CD14-positive monocyte (primary cell): Measurements from ENCODE around the gene CBLC. TPM values are rescaled to one million over a fixed set of nuclear protein-coding genes. Genes with fewer than 3 reads are reported as not detected.

ENCODE experiments used
- DNase-seq, 3 donors: peaks; one replicate each; pipeline ENCODE4 v3.0.0-alpha.2; 2011 to 2022
- H2AFZ ChIP-seq: 2 replicates; pipeline ENCODE4 v1.6.0; 2012; ENCODE audit warnings: mild to moderate bottlenecking, low read depth, low read length, inconsistent platforms; ENCODE audit not compliant: insufficient read depth, poor library complexity, severe bottlenecking
- H3K27ac ChIP-seq, 2 donors: 1 replicate in 1 of 2; 2 replicates in 1 of 2; pipeline ENCODE4 v1.5.1; 2012 to 2013; ENCODE audit warnings: low read length in 2 of 2, control low read depth in 1 of 2, inconsistent platforms in 1 of 2, low read depth in 1 of 2, mild to moderate bottlenecking in 1 of 2
- H3K27me3 ChIP-seq, 2 donors: one replicate each; pipeline versions ENCODE4 v1.6.0 to v1.6.1; 2011 to 2013; ENCODE audit warnings: low read length in 2 of 2; ENCODE audit not compliant: control insufficient read depth in 2 of 2, insufficient read depth in 2 of 2
- H3K36me3 ChIP-seq, 2 donors: replicated peaks in 1 of 2; 1 replicate in 1 of 2; 2 replicates in 1 of 2; pipeline versions ENCODE4 v1.5.1 to v1.6.1; 2012 to 2013; ENCODE audit warnings: low read length in 2 of 2, control low read depth in 1 of 2, inconsistent platforms in 1 of 2, mild to moderate bottlenecking in 1 of 2; ENCODE audit not compliant: insufficient read depth in 2 of 2, control insufficient read depth in 1 of 2
- H3K4me1 ChIP-seq, 2 donors: 1 replicate in 1 of 2; 2 replicates in 1 of 2; pipeline versions ENCODE4 v1.5.1 to v1.6.1; 2012 to 2013; ENCODE audit warnings: low read length in 2 of 2, control low read depth in 1 of 2, inconsistent platforms in 1 of 2, mild to moderate bottlenecking in 1 of 2, moderate library complexity in 1 of 2; ENCODE audit not compliant: insufficient read depth in 2 of 2, control insufficient read depth in 1 of 2
- H3K4me2 ChIP-seq: replicated peaks from 2 replicates; pipeline ENCODE3; 2012; ENCODE audit warnings: low read length, moderate library complexity, mild to moderate bottlenecking; ENCODE audit not compliant: poor library complexity, severe bottlenecking; ENCODE audit errors: extremely low read depth
- H3K4me3 ChIP-seq, 3 experiments: fragments of 200-600 bp in 1 of 3; sonication (generic) in 1 of 3; replicated peaks in 1 of 3; 1 replicate in 2 of 3; 2 replicates in 1 of 3; pipeline ENCODE4 v1.5.1; 2011 to 2013; ENCODE audit warnings: low read length in 3 of 3, mild to moderate bottlenecking in 3 of 3, control low read depth in 2 of 3, low read depth in 2 of 3, inconsistent platforms in 1 of 3, moderate library complexity in 1 of 3
- H3K79me2 ChIP-seq: 2 replicates; pipeline ENCODE4 v1.6.0; 2012; ENCODE audit warnings: mild to moderate bottlenecking, control low read depth, inconsistent platforms, low read length, moderate library complexity; ENCODE audit not compliant: insufficient read depth
- H3K9ac ChIP-seq: 2 replicates; pipeline ENCODE4 v1.6.0; 2017; ENCODE audit warnings: low read length, mild to moderate bottlenecking; ENCODE audit not compliant: insufficient read depth, poor library complexity, severe bottlenecking
- H3K9me3 ChIP-seq, 2 donors: replicated peaks in 1 of 2; 1 replicate in 1 of 2; 2 replicates in 1 of 2; pipeline versions ENCODE4 v1.5.1 to v1.6.1; 2012 to 2013; ENCODE audit warnings: low read length in 2 of 2, control low read depth in 1 of 2; ENCODE audit not compliant: control insufficient read depth in 1 of 2, insufficient read depth in 1 of 2
- H4K20me1 ChIP-seq: 2 replicates; pipeline ENCODE4 v1.6.0; 2012; ENCODE audit warnings: mild to moderate bottlenecking, low read length, control low read depth, moderate library complexity; ENCODE audit not compliant: insufficient read depth
- H3K27ac Mint-ChIP-seq, 7 donors: one replicate each; pipeline ENCODE4 v1.8.0; 2020; ENCODE audit warnings: mild to moderate bottlenecking in 7 of 7, mixed read lengths in 7 of 7, moderate library complexity in 6 of 7, inconsistent platforms in 2 of 7
- H3K27me3 Mint-ChIP-seq, 3 donors: one replicate each; pipeline ENCODE4 v1.8.0; 2021 to 2022; ENCODE audit warnings: low read depth in 3 of 3, mild to moderate bottlenecking in 3 of 3, mixed read lengths in 3 of 3, moderate library complexity in 3 of 3, inconsistent platforms in 1 of 3
- H3K36me3 Mint-ChIP-seq, 2 donors: one replicate each; pipeline ENCODE4 v1.8.0; 2020; ENCODE audit warnings: mixed read lengths in 2 of 2, inconsistent platforms in 1 of 2, mild to moderate bottlenecking in 1 of 2
- H3K4me1 Mint-ChIP-seq: one replicate; pipeline ENCODE4 v1.8.0; 2020; ENCODE audit warnings: mild to moderate bottlenecking, mixed read lengths
- H3K4me3 Mint-ChIP-seq, 2 donors: one replicate each; pipeline ENCODE4 v1.8.0; 2020; ENCODE audit warnings: mild to moderate bottlenecking in 2 of 2, mixed read lengths in 2 of 2, moderate library complexity in 1 of 2
- H3K9me3 Mint-ChIP-seq, 7 donors: one replicate each; pipeline ENCODE4 v1.8.0; 2020 to 2022; ENCODE audit warnings: mixed read lengths in 7 of 7, mild to moderate bottlenecking in 6 of 7, moderate library complexity in 6 of 7, inconsistent platforms in 2 of 7
- WGBS: methylation state at CpG from one replicate; pipeline ENCODE4 v1.1.5; 2013; ENCODE audit warnings: missing lambda C conversion rate; ENCODE audit not compliant: insufficient coverage; 5-methylcytosine and 5-hydroxymethylcytosine counted together
- intact Hi-C, 2 donors: fragments of 100-400 bp; cut with micrococcal nuclease; formaldehyde crosslinking; loops; one replicate each; pipeline versions ENCODE4 v1.15.0 to v1.15.1; 2023
- polyA plus RNA-seq, 3 donors: library from polyadenylated mRNA; depleted of rRNA in 1 of 3; unstranded in 2 of 3; stranded (reverse) in 1 of 3; fragments of 300-500 nt in 2 of 3; fragments of >200 nt in 1 of 3; fragmentation: Illumina TruSeq in 2 of 3; gene quantifications; 1 replicate in 2 of 3; 2 replicates in 1 of 3; pipeline ENCODE4 v1.2.3, GENCODE V29; 2012 to 2021
- TF ChIP-seq, protein P1 (sequence below): fragments of 200-600 bp; IDR thresholded peaks from one replicate; pipeline ENCODE4 v1.8.0; 2022; ENCODE audit warnings: antibody characterized with exemption, mild to moderate bottlenecking

CBLC gene
- polyA plus RNA-seq, 3 donors, result not detected

DNA sequence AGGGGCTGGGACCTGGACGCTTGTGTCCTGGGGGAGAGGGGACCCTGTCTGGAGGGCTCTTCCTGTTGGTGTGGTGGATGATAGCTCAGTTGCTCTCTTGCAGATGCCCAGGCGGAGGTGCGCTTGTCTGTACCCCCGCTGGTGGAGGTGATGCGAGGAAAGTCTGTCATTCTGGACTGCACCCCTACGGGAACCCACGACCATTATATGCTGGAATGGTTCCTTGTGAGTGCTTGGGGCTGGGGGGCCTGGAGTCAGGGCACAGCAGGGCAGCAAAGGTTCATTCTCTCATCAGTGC is 33.4 kb downstream of the CBLC start:
- Mint-ChIP-seq H3K4me1 (peaks cover 12% of the 10 kb centered on the region), H3K36me3 (no peaks in the 10 kb centered on the region), H3K27me3 (peaks cover 21 to 31% (median 22%) of the 10 kb centered on the region in 3 donors), H3K9me3 (peaks cover 0 to 5% (median 0%) of the 10 kb centered on the region in 7 donors), H3K4me3 (no peak overlapping the region), H3K27ac (no peak overlapping the region)
- Histone ChIP-seq H3K27ac (no peak overlapping the region), H3K79me2 (no peaks in the 10 kb centered on the region), H3K9me3 (no peaks in the 10 kb centered on the region), H3K4me3 (no peak overlapping the region), H3K9ac (no peak overlapping the region), H3K4me1 (peaks cover 6 to 10% of the 10 kb centered on the region in 2 donors), H3K36me3 (no peaks in the 10 kb centered on the region), H3K4me2 (no peak overlapping the region), H3K27me3 (peaks cover 3 to 19% of the 10 kb centered on the region in 2 donors), H4K20me1 (no peaks in the 10 kb centered on the region), H2AFZ (no peak overlapping the region)
- TF ChIP-seq, protein P1, sequence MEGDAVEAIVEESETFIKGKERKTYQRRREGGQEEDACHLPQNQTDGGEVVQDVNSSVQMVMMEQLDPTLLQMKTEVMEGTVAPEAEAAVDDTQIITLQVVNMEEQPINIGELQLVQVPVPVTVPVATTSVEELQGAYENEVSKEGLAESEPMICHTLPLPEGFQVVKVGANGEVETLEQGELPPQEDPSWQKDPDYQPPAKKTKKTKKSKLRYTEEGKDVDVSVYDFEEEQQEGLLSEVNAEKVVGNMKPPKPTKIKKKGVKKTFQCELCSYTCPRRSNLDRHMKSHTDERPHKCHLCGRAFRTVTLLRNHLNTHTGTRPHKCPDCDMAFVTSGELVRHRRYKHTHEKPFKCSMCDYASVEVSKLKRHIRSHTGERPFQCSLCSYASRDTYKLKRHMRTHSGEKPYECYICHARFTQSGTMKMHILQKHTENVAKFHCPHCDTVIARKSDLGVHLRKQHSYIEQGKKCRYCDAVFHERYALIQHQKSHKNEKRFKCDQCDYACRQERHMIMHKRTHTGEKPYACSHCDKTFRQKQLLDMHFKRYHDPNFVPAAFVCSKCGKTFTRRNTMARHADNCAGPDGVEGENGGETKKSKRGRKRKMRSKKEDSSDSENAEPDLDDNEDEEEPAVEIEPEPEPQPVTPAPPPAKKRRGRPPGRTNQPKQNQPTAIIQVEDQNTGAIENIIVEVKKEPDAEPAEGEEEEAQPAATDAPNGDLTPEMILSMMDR, result no peak
- intact Hi-C loops, result no loop called here
- 100% methylated on average over 2 of the region's 7 CpGs for WGBS
- DNase-seq, result no peak

DNA sequence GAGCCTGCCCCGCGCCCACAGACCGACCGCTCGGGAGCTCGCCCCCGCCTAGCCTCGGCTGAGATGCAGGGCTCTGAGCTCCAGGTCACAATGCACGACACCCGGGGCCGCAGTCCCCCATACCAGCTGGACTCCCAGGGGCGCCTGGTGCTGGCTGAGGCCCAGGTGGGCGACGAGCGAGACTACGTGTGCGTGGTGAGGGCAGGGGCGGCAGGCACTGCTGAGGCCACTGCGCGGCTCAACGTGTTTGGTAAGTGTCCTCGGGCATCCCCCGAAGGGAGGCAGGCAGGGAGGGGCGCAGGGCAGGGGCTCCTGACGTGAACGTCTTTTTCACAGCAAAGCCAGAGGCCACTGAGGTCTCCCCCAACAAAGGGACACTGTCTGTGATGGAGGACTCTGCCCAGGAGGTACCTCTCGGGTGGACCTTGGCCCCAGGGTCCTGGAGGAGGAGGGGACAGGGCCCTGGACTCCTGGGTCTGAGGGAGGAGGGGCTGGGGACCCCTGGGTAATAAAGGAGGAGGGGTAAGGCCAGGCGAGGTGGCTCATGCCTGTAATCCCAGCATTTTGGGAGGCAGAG is 34.5 kb downstream of the CBLC start:
- peaks cover 17 to 28% (median 21%) of the 10 kb centered on the region in 3 donors for H3K27me3 Mint-ChIP-seq
- H3K27ac Mint-ChIP-seq, result peak overlapping the region in 1 of 7 donors; percentile 23
- 97% methylated on average over 23 of the region's 28 CpGs for WGBS
- no peaks in the 10 kb centered on the region for H3K9me3 ChIP-seq
- H3K9me3 Mint-ChIP-seq, result peaks cover 0 to 5% (median 0%) of the 10 kb centered on the region in 7 donors
- H3K4me3 ChIP-seq, result no peak overlapping the region
- no peak overlapping the region for H2AFZ ChIP-seq
- H3K36me3 Mint-ChIP-seq, result no peaks in the 10 kb centered on the region
- H4K20me1 ChIP-seq, result no peaks in the 10 kb centered on the region
- TF ChIP-seq, protein P1, result no peak
- H3K9ac ChIP-seq, result no peak overlapping the region
- H3K79me2 ChIP-seq, result no peaks in the 10 kb centered on the region
- H3K4me3 Mint-ChIP-seq, result no peak overlapping the region
- no peak overlapping the region for H3K27ac ChIP-seq
- intact Hi-C loops, result no loop called here
- peaks cover 12% of the 10 kb centered on the region for H3K4me1 Mint-ChIP-seq
- no peak overlapping the region for H3K4me2 ChIP-seq
- H3K27me3 ChIP-seq, result peaks cover 3 to 19% of the 10 kb centered on the region in 2 donors
- H3K36me3 ChIP-seq, result no peaks in the 10 kb centered on the region
- H3K4me1 ChIP-seq, result peaks cover 6 to 10% of the 10 kb centered on the region in 2 donors
- no peak for DNase-seq
